ENCODE results near the gene LHFPL3.
A peak's percentile ranks its signal among the peaks of the same experiment; 100 is the strongest.
"Not testable (repeated sequence)": the region's sequence is repeated elsewhere in the genome, so short reads cannot be mapped to it uniquely, and the experiment has no call there.

Gene LHFPL3

GRCh38 chr7:104935276-104935675, 606.9 kb downstream of the LHFPL3 start:
- DNase-seq (ENCODE audit: low spot score): no peak

- DNase-seq (ENCODE audit: low spot score): no peak
Measured at GRCh38 chr7:104936546-104936945, 608.1 kb downstream of the LHFPL3 start.

DNA sequence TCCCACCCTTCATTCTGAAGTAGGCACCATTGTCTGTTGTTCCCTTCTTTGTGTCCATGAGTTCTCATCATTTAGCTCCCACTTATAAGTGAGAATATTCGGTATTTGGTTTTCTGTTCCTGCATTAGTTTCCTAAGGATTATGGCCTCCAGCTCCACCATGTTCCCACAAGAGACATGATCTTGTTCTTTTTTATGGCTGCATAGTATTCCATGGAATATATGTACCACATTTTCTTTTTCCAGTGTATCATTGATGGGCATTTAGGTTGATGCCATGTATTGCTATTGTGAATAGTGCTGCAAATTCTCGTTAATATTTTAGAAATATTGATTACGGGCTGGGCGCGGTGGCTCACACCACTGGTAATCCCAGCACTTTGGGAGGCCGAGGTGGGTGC, 609.1 kb downstream of the LHFPL3 start:
- DNase-seq (ENCODE audit: low spot score): not testable (repeated sequence)

- no peak for DNase-seq (ENCODE audit: low spot score)
Measured at GRCh38 chr7:104938741-104939390, 610.5 kb downstream of the LHFPL3 start.

DNA sequence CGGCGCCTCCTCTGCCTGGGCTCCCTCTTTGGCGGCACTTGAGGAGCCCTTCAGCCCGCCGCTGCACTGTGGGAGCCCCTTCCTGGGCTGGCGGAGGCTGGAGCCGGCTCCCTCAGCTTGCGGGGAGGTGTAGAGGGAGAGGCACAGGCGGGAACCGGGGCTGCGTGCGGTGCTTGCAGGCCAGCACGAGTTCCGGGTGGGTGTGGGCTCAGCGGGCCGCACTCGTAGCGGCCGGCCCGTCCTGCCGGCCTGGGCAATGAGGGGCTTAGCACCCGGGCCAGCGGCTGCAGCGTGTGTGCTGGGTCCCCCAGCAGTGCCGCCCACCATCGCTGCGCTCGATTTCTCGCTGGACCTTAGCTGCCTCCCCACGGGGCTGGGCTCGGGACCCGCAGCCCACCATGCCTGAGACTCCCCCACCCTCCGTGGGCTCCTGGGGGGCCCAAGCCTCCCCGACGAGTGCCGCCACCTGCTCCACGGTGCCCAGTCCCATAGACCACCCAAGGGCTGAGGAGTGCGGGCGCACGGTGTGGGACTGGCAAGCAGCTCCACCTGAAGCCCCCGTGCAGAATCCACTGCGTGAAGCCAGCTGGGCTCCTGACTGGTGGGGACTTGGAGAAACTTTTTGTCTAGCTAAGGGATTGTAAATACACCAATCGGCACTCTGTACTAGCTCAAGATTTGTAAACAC, 611.8 kb downstream of the LHFPL3 start:
- DNase-seq (ENCODE audit: low spot score): no peak

DNA sequence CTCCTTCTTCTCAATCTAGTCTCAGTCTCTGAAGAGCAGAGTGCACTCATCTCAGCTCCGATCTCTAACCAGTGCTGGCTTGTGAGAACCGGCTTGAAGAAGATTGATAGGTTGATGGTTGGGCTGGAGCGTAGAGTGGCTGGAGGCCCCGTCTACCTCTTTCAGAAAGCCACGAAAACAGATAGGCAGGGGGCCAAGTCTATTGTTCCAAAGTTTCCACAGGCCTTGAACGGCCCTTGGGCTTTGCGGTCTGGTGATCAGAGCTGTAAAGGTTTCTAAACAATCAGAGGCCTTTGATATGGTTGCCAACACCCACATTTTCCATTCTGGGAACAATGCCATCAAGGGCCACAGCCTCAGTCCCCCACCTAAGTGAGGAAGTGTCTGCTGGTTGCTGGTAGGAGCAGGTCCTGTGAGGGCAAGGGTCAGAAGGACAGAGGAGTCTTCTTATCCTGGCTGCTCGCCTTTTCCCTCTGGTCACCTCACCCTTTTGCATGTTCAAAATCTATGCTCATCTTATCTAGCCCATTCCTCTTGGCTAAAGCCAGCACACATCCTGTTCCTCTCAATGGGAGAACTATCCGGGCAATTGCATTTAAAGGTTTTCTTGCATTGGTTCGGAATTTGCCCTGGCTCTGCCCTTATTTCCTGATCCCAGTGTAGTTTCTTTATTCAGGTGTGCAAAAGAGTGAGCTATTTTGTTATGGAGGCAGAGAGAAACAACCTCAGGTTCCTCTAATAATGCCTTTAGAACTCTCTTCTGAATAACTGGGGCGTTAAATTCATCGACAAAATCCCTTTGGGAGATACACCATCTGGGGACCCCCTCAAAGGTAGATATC, 615.3 kb downstream of the LHFPL3 start:
- no peak for DNase-seq (ENCODE audit: low spot score)

DNA sequence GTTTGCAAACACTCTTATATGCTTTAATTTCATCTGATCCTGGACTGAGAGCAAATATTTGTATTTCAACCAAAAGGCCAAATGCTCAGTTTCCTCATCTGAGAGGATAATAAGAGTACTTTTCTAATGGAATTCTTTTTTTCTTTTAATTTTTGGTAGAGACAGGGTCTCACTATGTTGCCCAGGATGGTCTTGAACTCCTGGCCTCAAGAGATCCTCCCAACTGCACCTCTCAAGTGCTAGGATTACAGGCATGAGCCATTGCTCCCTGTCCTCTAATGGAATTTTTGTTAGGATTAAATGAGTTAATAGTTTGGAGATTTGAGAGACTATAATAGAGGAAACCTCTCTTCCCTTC, 617.2 kb downstream of the LHFPL3 start:
- DNase-seq (ENCODE audit: low spot score): no peak

DNA sequence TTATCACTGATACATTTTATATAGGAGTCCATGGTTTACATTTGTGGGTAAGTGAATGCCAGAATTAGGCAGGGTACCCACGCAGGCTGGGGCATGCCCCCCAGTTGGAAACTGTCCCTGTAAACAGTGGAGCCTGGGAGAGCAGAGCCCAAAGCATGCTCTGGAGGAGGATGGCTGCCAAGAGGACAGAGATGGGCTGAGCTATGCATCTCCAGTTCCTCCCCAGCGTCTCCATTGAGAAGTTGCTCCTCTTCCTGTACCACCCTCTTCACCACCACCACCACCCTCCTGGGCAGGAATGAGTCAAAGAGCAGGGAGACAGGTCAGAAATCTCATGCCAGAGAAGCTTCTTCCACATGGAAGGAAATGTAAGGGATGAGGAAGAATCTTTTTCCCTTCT, 617.9 kb downstream of the LHFPL3 start:
- DNase-seq (ENCODE audit: low spot score): no peak

DNA sequence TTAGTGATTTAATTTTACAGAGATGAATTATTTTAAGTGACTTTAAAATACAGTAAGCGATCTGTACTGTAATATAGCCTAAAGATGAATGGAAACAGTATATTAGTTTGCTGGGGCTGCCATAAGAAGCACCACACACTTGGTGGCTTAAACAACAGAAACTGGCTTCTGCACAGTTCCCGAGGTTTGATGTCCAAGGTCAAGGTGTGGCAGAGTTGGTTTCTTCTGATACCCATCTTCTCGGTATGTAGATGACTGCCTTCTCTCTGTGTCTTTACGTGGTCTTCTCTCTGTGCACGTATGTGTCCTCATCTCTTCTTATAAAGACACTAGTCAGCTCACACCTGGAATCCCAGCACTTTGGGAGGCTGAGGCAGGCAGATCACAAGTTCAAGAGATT, 621.6 kb downstream of the LHFPL3 start:
- DNase-seq (ENCODE audit: low spot score): no peak

GRCh38 chr7:104950754-104951153, 622.4 kb downstream of the LHFPL3 start:
- peak; percentile 34 for DNase-seq (ENCODE audit: low spot score)

DNA sequence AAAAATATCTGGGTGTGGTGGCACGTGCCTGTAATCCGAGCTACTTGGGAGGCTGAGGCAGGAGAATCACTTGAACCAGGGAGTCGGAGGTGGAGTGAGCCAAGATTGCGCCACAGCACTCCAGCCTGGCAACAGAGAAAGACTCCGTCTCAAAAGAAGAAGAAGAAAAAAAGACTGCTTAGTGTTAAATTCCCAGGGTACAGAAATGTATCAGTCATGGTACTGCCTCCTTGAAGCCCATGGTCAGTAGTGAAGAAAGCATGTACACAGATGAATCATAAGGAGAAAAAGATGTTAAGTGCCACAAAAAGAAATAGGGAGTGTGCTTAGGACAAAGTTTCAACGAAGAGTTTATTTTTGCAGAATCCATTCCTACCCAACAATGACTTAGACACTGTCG, 623.1 kb downstream of the LHFPL3 start:
- DNase-seq (ENCODE audit: low spot score): peak; percentile 40

- DNase-seq (ENCODE audit: low spot score): no peak
Measured at GRCh38 chr7:104955276-104955675, 626.9 kb downstream of the LHFPL3 start.
